Activated naive CD8-positive, alpha-beta T cell treated with anti-CD3 and anti-CD28 coated beads for 36 hours (primary cell): ENCODE results near the gene ADAMTS2. TPM values are rescaled to one million over a fixed set of nuclear protein-coding genes. Genes with fewer than 3 reads are reported as not detected.

Experiments used
- DNase-seq: peaks from one replicate; pipeline ENCODE4 v3.0.0; 2021
- H3K27ac Mint-ChIP-seq: one replicate; pipeline ENCODE4 v1.8.0; 2022; ENCODE audit warnings: mild to moderate bottlenecking, moderate library complexity, mixed read lengths
- H3K27me3 Mint-ChIP-seq: one replicate; pipeline ENCODE4 v1.8.0; 2022; ENCODE audit warnings: mild to moderate bottlenecking, mixed read lengths
- H3K36me3 Mint-ChIP-seq: one replicate; pipeline ENCODE4 v1.8.0; 2021; ENCODE audit warnings: mild to moderate bottlenecking, mixed read lengths
- H3K4me1 Mint-ChIP-seq: one replicate; pipeline ENCODE4 v1.8.0; 2021; ENCODE audit warnings: mixed read lengths
- H3K4me3 Mint-ChIP-seq: one replicate; pipeline ENCODE4 v1.8.0; 2022; ENCODE audit warnings: mild to moderate bottlenecking, moderate library complexity, mixed read lengths
- H3K9me3 Mint-ChIP-seq: one replicate; pipeline ENCODE4 v1.8.0; 2022; ENCODE audit warnings: mixed read lengths
- total RNA-seq, 2 experiments: library from RNA; stranded (reverse); gene quantifications; one replicate each; pipeline ENCODE4 v1.2.3, GENCODE V29; 2021

Gene ADAMTS2
- total RNA-seq, 2 experiments from 2014 or later = not detected

- Mint-ChIP-seq H3K36me3 (no peaks in the 10 kb centered on the region), H3K4me1 (no peaks in the 10 kb centered on the region), H3K4me3 (no peak overlapping the region), H3K27ac (no peak overlapping the region), H3K27me3 (no peaks in the 10 kb centered on the region), H3K9me3 (no peaks in the 10 kb centered on the region)
- no peak for DNase-seq
These were observed 82.9 kb downstream of the ADAMTS2 start for GRCh38 chr5:179262126-179262920.

GRCh38 chr5:179261301-179262125 lies 83.7 kb downstream of the ADAMTS2 start:
- Mint-ChIP-seq H3K27ac (no peak overlapping the region), H3K27me3 (no peaks in the 10 kb centered on the region), H3K4me3 (no peak overlapping the region), H3K36me3 (no peaks in the 10 kb centered on the region), H3K4me1 (no peaks in the 10 kb centered on the region), H3K9me3 (no peaks in the 10 kb centered on the region)
- no peak for DNase-seq

GRCh38 chr5:179260324-179261070 lies 84.8 kb downstream of the ADAMTS2 start:
- H3K4me1 Mint-ChIP-seq = no peaks in the 10 kb centered on the region

GRCh38 chr5:179259731-179260323 lies 85.4 kb downstream of the ADAMTS2 start:
- no peak overlapping the region for H3K27ac Mint-ChIP-seq
- no peaks in the 10 kb centered on the region for H3K36me3 Mint-ChIP-seq
- no peak overlapping the region for H3K4me3 Mint-ChIP-seq
- H3K4me1 Mint-ChIP-seq = no peaks in the 10 kb centered on the region
- no peaks in the 10 kb centered on the region for H3K27me3 Mint-ChIP-seq
- no peak for DNase-seq
- no peaks in the 10 kb centered on the region for H3K9me3 Mint-ChIP-seq

More at GRCh38 chr5:179260324-179261070, 84.8 kb downstream of the ADAMTS2 start:
- H3K9me3 Mint-ChIP-seq = no peaks in the 10 kb centered on the region
- H3K4me3 Mint-ChIP-seq = no peak overlapping the region
- DNase-seq = no peak
- H3K27me3 Mint-ChIP-seq = no peaks in the 10 kb centered on the region
- no peaks in the 10 kb centered on the region for H3K36me3 Mint-ChIP-seq
- no peak overlapping the region for H3K27ac Mint-ChIP-seq

- H3K27me3 Mint-ChIP-seq = no peaks in the 10 kb centered on the region
- no peaks in the 10 kb centered on the region for H3K4me1 Mint-ChIP-seq
- H3K36me3 Mint-ChIP-seq = no peaks in the 10 kb centered on the region
- DNase-seq = no peak
- no peak overlapping the region for H3K4me3 Mint-ChIP-seq
- H3K9me3 Mint-ChIP-seq = no peaks in the 10 kb centered on the region
- H3K27ac Mint-ChIP-seq = no peak overlapping the region
These were observed 86.1 kb downstream of the ADAMTS2 start for GRCh38 chr5:179258922-179259730.

- H3K4me1 Mint-ChIP-seq = no peaks in the 10 kb centered on the region
- no peak for DNase-seq
- H3K4me3 Mint-ChIP-seq = no peak overlapping the region
- no peaks in the 10 kb centered on the region for H3K36me3 Mint-ChIP-seq
- H3K27me3 Mint-ChIP-seq = no peaks in the 10 kb centered on the region
- H3K27ac Mint-ChIP-seq = no peak overlapping the region
- no peaks in the 10 kb centered on the region for H3K9me3 Mint-ChIP-seq
These were observed 87.0 kb downstream of the ADAMTS2 start for GRCh38 chr5:179258001-179258921.

GRCh38 chr5:179257176-179257682 lies 88.0 kb downstream of the ADAMTS2 start:
- Mint-ChIP-seq H3K4me3 (no peak overlapping the region), H3K9me3 (no peaks in the 10 kb centered on the region), H3K27me3 (no peaks in the 10 kb centered on the region), H3K4me1 (no peaks in the 10 kb centered on the region), H3K36me3 (no peaks in the 10 kb centered on the region), H3K27ac (no peak overlapping the region)
- DNase-seq = no peak

GRCh38 chr5:179256328-179257175 lies 88.7 kb downstream of the ADAMTS2 start:
- H3K4me3 Mint-ChIP-seq = no peak overlapping the region
- no peak for DNase-seq
- H3K27ac Mint-ChIP-seq = no peak overlapping the region
- no peaks in the 10 kb centered on the region for H3K4me1 Mint-ChIP-seq
- no peaks in the 10 kb centered on the region for H3K27me3 Mint-ChIP-seq
- no peaks in the 10 kb centered on the region for H3K36me3 Mint-ChIP-seq
- no peaks in the 10 kb centered on the region for H3K9me3 Mint-ChIP-seq

- H3K27me3 Mint-ChIP-seq = no peaks in the 10 kb centered on the region
- H3K27ac Mint-ChIP-seq = no peak overlapping the region
- no peak overlapping the region for H3K4me3 Mint-ChIP-seq
- no peak for DNase-seq
- H3K4me1 Mint-ChIP-seq = no peaks in the 10 kb centered on the region
- no peaks in the 10 kb centered on the region for H3K9me3 Mint-ChIP-seq
- H3K36me3 Mint-ChIP-seq = no peaks in the 10 kb centered on the region
These were observed 89.5 kb downstream of the ADAMTS2 start for GRCh38 chr5:179255527-179256327.

GRCh38 chr5:179254638-179255271 lies 90.5 kb downstream of the ADAMTS2 start:
- Mint-ChIP-seq H3K27ac (no peak overlapping the region), H3K4me3 (no peak overlapping the region), H3K9me3 (no peaks in the 10 kb centered on the region), H3K4me1 (no peaks in the 10 kb centered on the region), H3K27me3 (no peaks in the 10 kb centered on the region), H3K36me3 (no peaks in the 10 kb centered on the region)
- DNase-seq = no peak

- DNase-seq = no peak
- Mint-ChIP-seq H3K27me3 (no peaks in the 10 kb centered on the region), H3K27ac (no peak overlapping the region), H3K4me3 (no peak overlapping the region), H3K36me3 (no peaks in the 10 kb centered on the region), H3K9me3 (no peaks in the 10 kb centered on the region), H3K4me1 (no peaks in the 10 kb centered on the region)
These were observed 91.5 kb downstream of the ADAMTS2 start for GRCh38 chr5:179253730-179254129.
